Colonic mucosa (tissue), 4 donors: ENCODE data around the gene MAGI3. TPM values are rescaled to one million over a fixed set of nuclear protein-coding genes. Genes with fewer than 3 reads are reported as not detected.

ENCODE experiments used
- DNase-seq: peaks from one replicate; pipeline ENCODE4 v3.0.0-alpha.2; 2020
- H3K27ac ChIP-seq: fragments of 200-600 bp; one replicate; pipeline ENCODE4 v1.8.0; 2021
- H3K27me3 ChIP-seq: fragments of 200-600 bp; one replicate; pipeline ENCODE4 v1.8.0; 2021
- H3K36me3 ChIP-seq: fragments of 200-600 bp; one replicate; pipeline ENCODE4 v1.8.0; 2021
- H3K4me1 ChIP-seq: fragments of 200-600 bp; one replicate; pipeline ENCODE4 v1.8.0; 2021; ENCODE audit warnings: mild to moderate bottlenecking
- H3K4me3 ChIP-seq: fragments of 200-600 bp; one replicate; pipeline ENCODE4 v1.8.0; 2021
- H3K9ac ChIP-seq, 2 donors: one replicate each; pipeline ENCODE4 v1.7.0; 2013; ENCODE audit warnings: control low read depth in 2 of 2, low read depth in 2 of 2, low read length in 2 of 2
- H3K9me3 ChIP-seq: fragments of 200-600 bp; one replicate; pipeline ENCODE4 v1.8.0; 2021
- CTCF ChIP-seq: fragments of 200-600 bp; IDR thresholded peaks from one replicate; pipeline ENCODE4 v1.8.0; 2022; ENCODE audit warnings: antibody characterized with exemption, mild to moderate bottlenecking
- intact Hi-C: fragments of 100-400 bp; cut with DNase I; formaldehyde crosslinking; loops from one replicate; pipeline ENCODE4 v1.14.1; 2022
- total RNA-seq, 2 donors: library from RNA; stranded (reverse); fragmentation: NEBNext Ultra II Directional in 1 of 2; extraction: Animal tissue kit (Norgen Biotek cat#: 25700) in 1 of 2; gene quantifications; one replicate each; pipeline ENCODE4 v1.2.1, GENCODE V29; 2021
- donor health status: healthy.
- donor health status: DM: no; HTN: no; CAD: no.
- donor health status: DM: no; HTN: no; CAD: no.

MAGI3 gene
- total RNA-seq, 2 donors from 2014 or later: 38.2 to 46.5 TPM

GRCh38 chr1:113653741-113654140 is 263.4 kb downstream of the MAGI3 start:
- Histone ChIP-seq H3K4me1 (no peaks in the 10 kb centered on the region), H3K27me3 (no peaks in the 10 kb centered on the region), H3K27ac (no peak overlapping the region), H3K4me3 (no peak overlapping the region), H3K9ac (no peak overlapping the region), H3K9me3 (no peaks in the 10 kb centered on the region), H3K36me3 (no peaks in the 10 kb centered on the region)
- TF ChIP-seq CTCF: no peak
- intact Hi-C loops: no loop called here
- DNase-seq: no peak

- Histone ChIP-seq H3K27me3 (no peaks in the 10 kb centered on the region), H3K27ac (no peak overlapping the region), H3K4me1 (no peaks in the 10 kb centered on the region), H3K4me3 (no peak overlapping the region), H3K9ac (no peak overlapping the region), H3K36me3 (no peaks in the 10 kb centered on the region), H3K9me3 (no peaks in the 10 kb centered on the region)
- no peak for TF ChIP-seq CTCF
- no peak for DNase-seq
- intact Hi-C loops: no loop called here
These were observed 264.6 kb downstream of the MAGI3 start for GRCh38 chr1:113654883-113655282.

GRCh38 chr1:113657126-113657525 is 266.8 kb downstream of the MAGI3 start:
- Histone ChIP-seq H3K36me3 (no peaks in the 10 kb centered on the region), H3K4me3 (no peak overlapping the region), H3K9ac (no peak overlapping the region), H3K27me3 (no peaks in the 10 kb centered on the region), H3K4me1 (no peaks in the 10 kb centered on the region), H3K9me3 (no peaks in the 10 kb centered on the region), H3K27ac (no peak overlapping the region)
- no peak for TF ChIP-seq CTCF
- DNase-seq: no peak
- intact Hi-C loops: no loop called here

- H3K9ac ChIP-seq: no peak overlapping the region
- intact Hi-C loops: no loop called here
- H3K4me1 ChIP-seq: no peaks in the 10 kb centered on the region
- no peak for TF ChIP-seq CTCF
- H3K36me3 ChIP-seq: no peaks in the 10 kb centered on the region
- H3K4me3 ChIP-seq: no peak overlapping the region
- H3K27ac ChIP-seq: no peak overlapping the region
- H3K9me3 ChIP-seq: no peaks in the 10 kb centered on the region
- no peaks in the 10 kb centered on the region for H3K27me3 ChIP-seq
- DNase-seq: no peak
These were observed 267.3 kb downstream of the MAGI3 start for GRCh38 chr1:113657556-113658063.

GRCh38 chr1:113659035-113659434 is 268.7 kb downstream of the MAGI3 start:
- DNase-seq: no peak
- no peak for TF ChIP-seq CTCF
- Histone ChIP-seq H3K27me3 (no peaks in the 10 kb centered on the region), H3K9me3 (no peaks in the 10 kb centered on the region), H3K9ac (no peak overlapping the region), H3K4me3 (no peak overlapping the region), H3K36me3 (no peaks in the 10 kb centered on the region), H3K4me1 (no peaks in the 10 kb centered on the region), H3K27ac (no peak overlapping the region)
- intact Hi-C loops: no loop called here

GRCh38 chr1:113659556-113659955 is 269.2 kb downstream of the MAGI3 start:
- Histone ChIP-seq H3K4me1 (no peaks in the 10 kb centered on the region), H3K27ac (no peak overlapping the region), H3K9me3 (no peaks in the 10 kb centered on the region), H3K36me3 (no peaks in the 10 kb centered on the region), H3K27me3 (no peaks in the 10 kb centered on the region), H3K9ac (no peak overlapping the region), H3K4me3 (no peak overlapping the region)
- no peak for DNase-seq
- TF ChIP-seq CTCF: no peak
- intact Hi-C loops: no loop called here
